ENCODE data around the gene ONECUT1. TPM values are rescaled to one million over a fixed set of nuclear protein-coding genes. Genes with fewer than 3 reads are reported as not detected.

ONECUT1 gene
- total RNA-seq, 1 donor from 2014 or later: 341 TPM

DNA sequence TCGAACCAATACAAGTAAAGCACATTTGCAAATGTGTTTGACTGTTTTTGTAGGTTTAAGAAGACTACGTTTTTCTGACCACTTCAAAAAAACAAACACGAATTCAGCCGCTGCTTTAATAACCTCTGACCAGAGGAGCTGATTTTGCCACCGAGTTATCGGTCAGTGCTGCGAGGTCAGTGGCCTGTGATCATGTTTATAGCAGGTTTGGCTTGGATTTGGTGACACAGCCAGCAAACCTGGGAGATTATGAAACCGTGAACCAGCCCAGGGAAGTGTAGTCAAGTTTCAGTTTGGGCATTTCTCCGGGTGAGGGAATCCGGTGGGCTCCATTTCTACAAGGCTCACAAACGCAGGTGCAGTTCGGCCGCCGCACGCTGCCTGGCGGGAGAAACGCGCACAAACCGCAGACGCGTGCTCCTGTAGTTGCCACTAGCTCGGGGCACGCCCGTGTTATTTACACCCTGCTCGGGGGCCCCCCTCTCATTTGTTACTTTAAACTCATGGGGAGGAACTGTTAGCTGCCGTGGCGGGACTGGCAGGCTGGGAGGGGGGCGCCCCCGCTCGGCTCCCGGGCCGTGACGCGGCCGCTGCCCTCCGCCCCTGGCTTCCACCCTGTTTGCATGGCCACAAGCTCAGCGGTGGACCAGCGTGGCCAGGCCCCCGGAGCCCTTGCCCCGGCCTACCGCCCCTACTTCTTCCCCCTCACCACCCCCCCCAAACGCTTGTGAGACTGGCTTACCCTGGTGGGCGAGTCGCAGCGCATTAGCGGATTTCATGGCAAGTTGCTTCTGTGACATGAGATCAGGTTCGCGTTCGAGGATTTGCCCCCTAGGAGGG, 13.6 kb upstream of the ONECUT1 start:
- TF ChIP-seq, protein P1, sequence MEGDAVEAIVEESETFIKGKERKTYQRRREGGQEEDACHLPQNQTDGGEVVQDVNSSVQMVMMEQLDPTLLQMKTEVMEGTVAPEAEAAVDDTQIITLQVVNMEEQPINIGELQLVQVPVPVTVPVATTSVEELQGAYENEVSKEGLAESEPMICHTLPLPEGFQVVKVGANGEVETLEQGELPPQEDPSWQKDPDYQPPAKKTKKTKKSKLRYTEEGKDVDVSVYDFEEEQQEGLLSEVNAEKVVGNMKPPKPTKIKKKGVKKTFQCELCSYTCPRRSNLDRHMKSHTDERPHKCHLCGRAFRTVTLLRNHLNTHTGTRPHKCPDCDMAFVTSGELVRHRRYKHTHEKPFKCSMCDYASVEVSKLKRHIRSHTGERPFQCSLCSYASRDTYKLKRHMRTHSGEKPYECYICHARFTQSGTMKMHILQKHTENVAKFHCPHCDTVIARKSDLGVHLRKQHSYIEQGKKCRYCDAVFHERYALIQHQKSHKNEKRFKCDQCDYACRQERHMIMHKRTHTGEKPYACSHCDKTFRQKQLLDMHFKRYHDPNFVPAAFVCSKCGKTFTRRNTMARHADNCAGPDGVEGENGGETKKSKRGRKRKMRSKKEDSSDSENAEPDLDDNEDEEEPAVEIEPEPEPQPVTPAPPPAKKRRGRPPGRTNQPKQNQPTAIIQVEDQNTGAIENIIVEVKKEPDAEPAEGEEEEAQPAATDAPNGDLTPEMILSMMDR (IDR thresholded peaks at IDR 0.05; ENCODE audit: unreplicated experiment): no peak
- H3K36me3 Mint-ChIP-seq (ENCODE audit: insufficient read depth): peaks cover 8% of the 10 kb centered on the region
- no peaks in the 10 kb centered on the region for H3K27me3 Mint-ChIP-seq
- H3K27ac Mint-ChIP-seq: peak overlapping the region; percentile 93
- no peaks in the 10 kb centered on the region for H3K9me3 Mint-ChIP-seq (ENCODE audit: low read depth)
- H3K4me3 Mint-ChIP-seq (ENCODE audit: low read depth): peak overlapping the region; percentile 81
- DNase-seq (ENCODE audit: low spot score, unreplicated experiment): no peak
- H3K4me1 Mint-ChIP-seq (ENCODE audit: low read depth): peaks cover 58% of the 10 kb centered on the region

DNA sequence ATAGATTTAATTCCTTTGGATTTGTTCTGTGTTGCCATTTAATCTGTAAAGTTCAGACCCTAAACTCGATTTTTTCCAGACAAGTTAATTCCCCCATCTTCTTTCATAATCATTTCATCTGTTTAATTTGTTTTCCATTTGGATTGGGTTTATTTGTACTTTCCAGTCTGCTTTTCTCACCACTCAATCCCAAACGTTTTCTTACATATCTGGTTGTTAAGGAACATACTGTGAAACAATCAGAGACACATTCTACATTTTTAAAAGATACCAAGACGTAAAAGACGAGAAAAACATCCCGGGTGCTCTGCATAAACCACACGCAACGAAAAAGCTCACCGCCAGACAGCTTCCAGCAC, 13.0 kb upstream of the ONECUT1 start:
- DNase-seq (ENCODE audit: low spot score, unreplicated experiment): no peak
- Mint-ChIP-seq H3K36me3 (ENCODE audit: insufficient read depth) (peaks cover 8% of the 10 kb centered on the region), H3K27me3 (no peaks in the 10 kb centered on the region), H3K9me3 (ENCODE audit: low read depth) (no peaks in the 10 kb centered on the region), H3K4me3 (ENCODE audit: low read depth) (peak overlapping the region; percentile 81), H3K4me1 (ENCODE audit: low read depth) (peaks cover 59% of the 10 kb centered on the region), H3K27ac (peak overlapping the region; percentile 93)
- TF ChIP-seq, protein P1 (IDR thresholded peaks at IDR 0.05; ENCODE audit: unreplicated experiment): no peak

DNA sequence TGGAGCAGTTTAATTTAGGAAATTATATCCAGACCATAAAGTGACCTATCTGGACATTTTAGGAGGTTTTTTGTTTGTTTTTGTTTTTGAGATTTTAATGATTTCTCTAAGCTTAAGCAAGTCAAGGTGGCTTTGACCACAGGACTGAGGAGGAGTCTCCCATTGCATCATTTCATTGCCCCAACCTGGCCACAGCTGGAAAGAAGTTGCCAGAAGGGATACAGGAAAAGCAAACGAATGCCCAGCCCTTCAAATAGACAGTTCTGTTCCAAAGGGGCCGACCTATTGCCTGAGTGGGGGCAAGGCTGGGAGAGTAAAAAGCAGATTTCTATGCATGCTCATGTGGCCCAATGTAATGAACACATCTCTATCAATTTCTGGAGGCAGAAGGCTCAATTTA, 12.0 kb upstream of the ONECUT1 start:
- Mint-ChIP-seq H3K36me3 (ENCODE audit: insufficient read depth) (peaks cover 8% of the 10 kb centered on the region), H3K4me3 (ENCODE audit: low read depth) (peak overlapping the region; percentile 81), H3K27me3 (no peaks in the 10 kb centered on the region), H3K9me3 (ENCODE audit: low read depth) (no peaks in the 10 kb centered on the region), H3K27ac (peak overlapping the region; percentile 93), H3K4me1 (ENCODE audit: low read depth) (peaks cover 57% of the 10 kb centered on the region)
- DNase-seq (ENCODE audit: low spot score, unreplicated experiment): no peak
- TF ChIP-seq, protein P1 (IDR thresholded peaks at IDR 0.05; ENCODE audit: unreplicated experiment): no peak

DNA sequence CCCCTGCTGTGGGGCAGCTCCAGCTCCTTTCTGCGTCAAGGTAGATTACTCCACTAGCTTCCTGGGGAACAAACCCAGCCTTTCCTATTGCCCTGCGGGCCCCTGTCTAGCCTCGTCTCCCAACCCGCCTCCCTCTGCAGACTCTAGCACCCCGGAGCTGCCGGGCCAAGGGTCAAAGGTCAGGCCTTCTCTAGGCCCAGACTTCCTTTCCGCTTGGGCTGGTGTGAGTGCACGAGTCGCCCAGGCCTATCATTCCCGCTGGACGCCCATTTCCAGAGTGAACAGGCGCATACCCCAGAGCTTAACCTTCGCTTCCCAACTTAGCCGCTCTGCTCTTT, 11.6 kb upstream of the ONECUT1 start:
- peaks cover 8% of the 10 kb centered on the region for H3K36me3 Mint-ChIP-seq (ENCODE audit: insufficient read depth)
- no peaks in the 10 kb centered on the region for H3K27me3 Mint-ChIP-seq
- no peak for DNase-seq (ENCODE audit: low spot score, unreplicated experiment)
- TF ChIP-seq, protein P1 (IDR thresholded peaks at IDR 0.05; ENCODE audit: unreplicated experiment): no peak
- peak overlapping the region; percentile 93 for H3K27ac Mint-ChIP-seq
- peaks cover 57% of the 10 kb centered on the region for H3K4me1 Mint-ChIP-seq (ENCODE audit: low read depth)
- peak overlapping the region; percentile 81 for H3K4me3 Mint-ChIP-seq (ENCODE audit: low read depth)
- no peaks in the 10 kb centered on the region for H3K9me3 Mint-ChIP-seq (ENCODE audit: low read depth)

DNA sequence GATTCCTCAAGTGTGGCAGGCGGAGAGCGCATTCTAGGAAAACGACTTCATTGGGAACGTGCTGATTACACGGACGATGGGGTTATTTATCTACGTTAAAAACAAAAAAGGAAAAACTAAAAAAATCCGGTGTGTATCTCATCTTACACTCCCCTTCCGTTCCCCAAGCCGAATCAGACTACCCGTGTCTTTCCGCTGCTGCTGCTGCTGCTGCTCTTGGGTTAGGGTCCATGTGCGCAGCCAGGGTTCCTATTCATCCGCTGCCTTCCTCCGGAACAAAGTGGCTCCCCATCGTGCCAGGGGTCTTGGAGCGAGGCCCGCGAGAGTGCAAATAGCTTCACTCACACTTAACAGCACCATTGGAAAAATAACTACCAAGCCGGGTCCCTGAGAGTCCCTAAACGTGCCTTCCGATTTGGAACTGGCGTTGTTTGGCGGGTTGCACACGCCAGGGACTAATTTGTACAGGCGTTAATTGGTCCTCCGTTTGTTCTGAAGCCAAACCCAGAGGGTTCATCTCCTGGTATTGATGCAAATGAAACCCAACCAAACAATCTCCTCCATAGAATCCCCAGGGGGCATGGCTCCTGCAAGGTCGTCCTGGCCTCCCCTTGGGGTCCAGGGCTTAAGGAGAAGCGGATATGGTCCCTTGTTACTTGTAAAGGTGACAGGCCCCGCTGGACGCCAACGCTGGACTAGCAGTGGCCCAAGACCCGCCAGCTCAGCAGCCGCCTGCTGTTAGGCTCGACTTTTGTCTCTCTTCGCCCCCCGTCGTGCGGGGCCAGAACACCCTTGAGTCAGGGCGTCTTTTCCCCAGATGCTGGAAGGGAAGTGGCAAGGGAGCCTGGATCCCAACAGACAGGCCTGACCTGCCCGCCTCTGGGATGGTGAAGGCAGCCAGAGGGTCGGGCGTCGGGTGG, 11.0 kb upstream of the ONECUT1 start:
- H3K4me3 Mint-ChIP-seq (ENCODE audit: low read depth): no peak overlapping the region
- H3K36me3 Mint-ChIP-seq (ENCODE audit: insufficient read depth): peaks cover 8% of the 10 kb centered on the region
- TF ChIP-seq, protein P1 (IDR thresholded peaks at IDR 0.05; ENCODE audit: unreplicated experiment): no peak
- H3K27me3 Mint-ChIP-seq: no peaks in the 10 kb centered on the region
- DNase-seq (ENCODE audit: low spot score, unreplicated experiment): no peak
- H3K9me3 Mint-ChIP-seq (ENCODE audit: low read depth): no peaks in the 10 kb centered on the region
- peak overlapping the region; percentile 64 for H3K27ac Mint-ChIP-seq
- H3K4me1 Mint-ChIP-seq (ENCODE audit: low read depth): peaks cover 54% of the 10 kb centered on the region

Measured in progenitor cell of endocrine pancreas (in vitro differentiated cells).